GM12874 (cell line): Measurements from ENCODE around the gene PSMA4.

Experiments used
- TF ChIP-seq, protein P1 (sequence below): IDR thresholded peaks from 2 replicates; pipeline ENCODE4 v1.5.1; 2011; ENCODE audit warnings: low read depth, mild to moderate bottlenecking, control low read depth, low read length, moderate library complexity; ENCODE audit not compliant: insufficient read depth

Gene PSMA4

DNA sequence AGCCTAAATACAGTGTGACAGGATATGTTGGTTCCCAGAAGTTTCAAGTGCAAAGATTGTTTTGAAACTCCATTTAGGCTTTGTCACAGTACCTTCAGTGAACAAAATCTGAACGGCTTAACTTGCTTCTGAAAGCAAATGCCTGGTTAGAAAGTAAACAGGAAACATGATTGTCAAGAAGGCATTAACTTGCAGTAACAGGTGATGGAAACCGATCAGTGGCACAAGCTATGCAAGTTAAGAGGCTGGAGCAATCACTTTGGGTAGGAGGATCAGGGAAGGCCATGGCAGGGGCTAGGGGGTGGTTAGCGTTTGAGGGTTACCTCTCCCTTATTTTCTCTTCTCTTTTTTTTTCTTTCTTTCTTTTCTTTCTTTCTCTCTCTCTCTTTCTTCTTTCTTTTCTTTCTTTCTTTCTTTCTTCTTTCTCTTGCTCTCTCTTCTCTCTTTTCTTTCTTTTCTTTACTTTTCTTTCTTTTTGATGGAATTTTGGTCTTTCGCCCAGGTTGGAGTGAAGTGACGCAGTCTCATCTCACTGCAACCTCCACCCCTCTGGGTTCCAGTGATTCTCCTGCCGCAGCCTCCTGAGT lies 30.4 kb upstream of the PSMA4 start:
- TF ChIP-seq, protein P1, sequence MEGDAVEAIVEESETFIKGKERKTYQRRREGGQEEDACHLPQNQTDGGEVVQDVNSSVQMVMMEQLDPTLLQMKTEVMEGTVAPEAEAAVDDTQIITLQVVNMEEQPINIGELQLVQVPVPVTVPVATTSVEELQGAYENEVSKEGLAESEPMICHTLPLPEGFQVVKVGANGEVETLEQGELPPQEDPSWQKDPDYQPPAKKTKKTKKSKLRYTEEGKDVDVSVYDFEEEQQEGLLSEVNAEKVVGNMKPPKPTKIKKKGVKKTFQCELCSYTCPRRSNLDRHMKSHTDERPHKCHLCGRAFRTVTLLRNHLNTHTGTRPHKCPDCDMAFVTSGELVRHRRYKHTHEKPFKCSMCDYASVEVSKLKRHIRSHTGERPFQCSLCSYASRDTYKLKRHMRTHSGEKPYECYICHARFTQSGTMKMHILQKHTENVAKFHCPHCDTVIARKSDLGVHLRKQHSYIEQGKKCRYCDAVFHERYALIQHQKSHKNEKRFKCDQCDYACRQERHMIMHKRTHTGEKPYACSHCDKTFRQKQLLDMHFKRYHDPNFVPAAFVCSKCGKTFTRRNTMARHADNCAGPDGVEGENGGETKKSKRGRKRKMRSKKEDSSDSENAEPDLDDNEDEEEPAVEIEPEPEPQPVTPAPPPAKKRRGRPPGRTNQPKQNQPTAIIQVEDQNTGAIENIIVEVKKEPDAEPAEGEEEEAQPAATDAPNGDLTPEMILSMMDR = no peak

DNA sequence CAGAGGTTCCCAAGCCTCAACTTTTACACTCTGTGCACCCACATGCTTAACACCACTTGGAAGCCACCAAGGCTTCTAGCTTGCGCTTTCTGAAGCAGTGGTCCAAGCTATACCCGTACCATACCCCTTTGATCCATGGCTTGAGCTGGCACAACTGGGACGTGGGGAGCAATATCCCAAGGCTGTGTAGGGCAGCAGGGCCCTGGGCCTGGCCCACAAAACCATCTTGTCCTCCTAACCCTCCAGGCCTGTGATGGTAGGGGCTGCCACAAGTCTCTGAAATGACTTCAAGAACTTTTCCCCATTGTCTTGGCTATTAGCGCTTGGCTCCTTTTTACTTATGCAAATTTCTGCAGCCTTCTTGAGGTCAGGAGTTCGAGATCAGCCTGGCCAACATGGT lies 16.0 kb upstream of the PSMA4 start:
- TF ChIP-seq, protein P1 = no peak

DNA sequence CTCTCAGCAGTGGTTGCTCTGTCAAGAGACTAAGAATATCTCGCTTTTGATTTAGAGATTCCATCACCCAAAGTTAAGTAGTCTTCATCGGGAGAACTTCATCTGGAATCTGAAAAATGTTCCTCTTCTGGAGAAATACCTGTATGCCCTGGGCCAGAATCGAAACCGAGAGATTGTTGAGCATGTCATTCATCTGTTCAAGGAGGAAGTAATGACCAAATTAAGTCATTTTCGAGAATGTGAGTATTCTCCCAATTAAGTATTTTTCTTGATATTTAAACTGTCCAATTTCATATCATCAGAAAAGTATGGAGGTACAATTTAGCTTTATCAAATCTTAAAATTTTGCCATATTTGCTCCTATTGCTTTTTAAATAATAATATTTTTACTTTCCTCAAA lies 12.9 kb upstream of the PSMA4 start:
- TF ChIP-seq, protein P1 = no peak

DNA sequence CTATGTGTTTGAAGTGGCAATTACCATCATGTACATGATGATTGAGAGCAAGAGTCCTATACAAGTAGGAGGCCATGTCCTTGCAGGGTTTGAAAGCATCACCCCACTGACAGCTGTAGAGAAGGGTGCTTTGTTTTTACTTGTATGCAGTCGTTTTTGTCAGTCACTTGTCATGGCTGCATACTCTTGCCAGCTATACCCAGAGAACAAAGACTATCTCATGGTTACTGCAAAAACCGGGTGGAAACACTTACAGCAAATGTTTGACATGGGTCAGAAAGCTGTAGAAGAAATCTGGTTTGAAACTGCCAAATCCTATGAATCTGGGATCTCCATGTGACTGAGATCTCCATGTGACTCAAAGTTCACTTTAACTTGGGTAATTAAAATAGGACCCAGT lies 6.9 kb upstream of the PSMA4 start:
- TF ChIP-seq, protein P1 = no peak

DNA sequence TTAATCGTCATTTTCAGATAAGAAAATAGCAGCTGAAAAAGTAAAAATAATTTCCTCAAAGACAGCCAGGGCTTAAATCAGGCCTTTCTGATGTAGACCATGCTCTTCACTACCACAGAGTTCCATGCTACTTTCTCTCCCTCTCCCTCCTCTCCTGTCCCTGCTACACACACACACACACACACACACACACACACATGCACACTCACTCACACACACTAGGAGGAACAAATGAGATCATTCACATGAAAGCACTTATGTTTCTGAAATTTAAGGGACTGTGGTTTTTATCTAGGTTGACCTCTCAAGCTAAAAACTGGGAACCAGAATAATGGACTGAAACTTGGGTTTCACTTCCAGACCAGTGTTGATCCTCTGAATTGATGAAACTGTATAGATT lies 4.1 kb upstream of the PSMA4 start:
- TF ChIP-seq, protein P1 = no peak

DNA sequence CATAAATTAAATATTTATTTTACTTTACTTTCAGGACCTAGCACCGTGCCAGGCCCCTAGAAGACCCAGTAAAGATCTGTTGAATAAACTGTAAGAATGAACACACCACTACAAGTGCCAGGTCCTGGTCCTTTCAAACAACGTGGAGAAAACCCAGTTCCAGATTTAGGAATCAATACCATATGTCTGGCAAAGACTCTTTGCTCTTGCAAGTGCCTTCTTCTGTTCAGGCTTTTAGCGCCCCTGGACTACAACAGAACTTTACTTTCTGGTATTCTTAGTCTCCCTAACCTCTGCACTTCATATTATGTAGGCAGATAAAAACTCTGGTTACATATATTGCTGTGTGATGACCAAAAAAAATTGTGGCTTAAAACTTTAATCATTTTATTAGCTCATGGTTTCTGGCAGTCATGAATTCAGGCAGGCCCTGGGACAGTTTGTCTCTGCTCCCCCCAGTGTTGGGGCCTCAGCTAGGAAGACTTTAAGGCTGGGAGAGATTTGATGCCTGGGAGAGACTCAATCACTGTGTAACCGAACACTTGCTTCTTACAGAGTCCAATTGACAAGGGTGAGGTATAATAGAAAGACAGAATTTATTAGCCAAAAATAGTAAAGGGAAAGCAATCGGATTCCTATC lies 2.9 kb upstream of the PSMA4 start:
- TF ChIP-seq, protein P1 = no peak

DNA sequence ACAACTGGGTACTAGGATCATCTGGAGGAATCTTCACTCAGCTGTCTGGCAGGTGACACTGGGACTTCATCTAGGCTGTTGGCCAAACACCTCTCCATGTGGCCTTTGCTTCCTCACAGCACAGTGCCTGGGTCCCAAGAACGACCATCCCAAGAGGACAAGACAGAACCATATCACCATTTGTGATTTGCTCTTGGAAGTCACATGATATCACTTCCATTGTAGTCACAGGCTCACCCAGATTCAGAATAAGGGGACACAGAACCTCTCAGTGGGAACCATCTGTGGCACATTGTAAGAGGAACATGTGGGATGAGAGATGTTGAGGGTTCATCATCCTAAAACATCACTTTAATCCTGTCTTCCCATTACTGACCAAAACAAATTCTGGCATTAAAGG lies 1.9 kb upstream of the PSMA4 start:
- TF ChIP-seq, protein P1 = no peak
